HG02943 (cell line): ENCODE measurements around the gene MYH7B.

Source experiments
- ATAC-seq: cut with Tn5 transposase; IDR thresholded peaks from one replicate; pipeline ENCODE4 v1.9.1; 2021; ENCODE audit warnings: mild to moderate bottlenecking, low read depth, moderate library complexity; ENCODE audit not compliant: unreplicated experiment

Gene MYH7B

DNA sequence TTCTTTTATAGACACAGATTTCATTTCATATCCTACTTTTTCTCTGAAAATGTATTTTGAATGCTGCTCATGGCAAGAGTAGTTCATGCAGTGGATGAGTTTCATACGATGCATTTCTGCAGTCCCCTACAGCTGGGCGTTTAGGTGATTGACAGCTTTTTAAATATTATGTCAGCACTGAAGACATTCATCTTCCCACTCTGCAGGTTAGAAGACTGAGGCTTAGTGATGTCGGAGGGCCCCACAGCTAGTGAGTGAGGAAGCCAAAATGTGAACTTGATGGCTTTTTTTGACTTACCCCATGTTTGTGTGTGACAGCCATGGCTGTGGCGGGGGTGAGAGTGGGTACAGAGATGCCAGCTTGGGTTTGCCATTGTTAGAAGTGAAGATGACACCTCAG is 33.5 kb downstream of the MYH7B start:
- no peak for ATAC-seq

- no peak for ATAC-seq
Measured at GRCh38 chr20:34989670-34990069, 34.0 kb downstream of the MYH7B start.

- ATAC-seq, result no peak
Measured at GRCh38 chr20:34990231-34990630, 34.6 kb downstream of the MYH7B start.

DNA sequence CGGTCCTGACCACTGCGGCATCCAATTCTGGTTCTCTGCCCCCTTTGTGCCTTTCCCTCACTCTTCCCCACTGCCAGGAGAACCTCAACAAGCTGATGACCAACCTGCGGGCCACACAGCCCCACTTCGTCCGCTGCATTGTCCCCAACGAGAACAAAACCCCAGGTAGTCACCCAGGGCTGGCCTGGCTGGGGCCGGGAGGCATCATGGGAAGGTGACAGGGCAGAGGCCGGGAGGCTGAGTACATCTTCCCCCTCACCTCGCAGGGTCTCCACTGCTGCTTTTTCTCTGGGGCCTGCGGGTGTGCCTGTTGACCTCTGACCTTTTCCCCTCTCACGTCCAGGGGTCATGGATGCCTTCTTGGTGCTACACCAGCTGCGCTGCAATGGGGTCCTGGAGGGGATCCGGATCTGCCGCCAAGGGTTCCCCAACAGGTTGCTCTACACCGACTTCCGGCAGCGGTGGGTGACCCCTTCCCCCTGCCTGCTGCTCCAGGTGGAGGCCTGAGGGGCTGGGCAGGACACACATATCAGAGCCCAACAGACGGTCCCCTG is 35.1 kb downstream of the MYH7B start:
- ATAC-seq, result no peak

GRCh38 chr20:34992751-34993417 is 37.2 kb downstream of the MYH7B start:
- no peak for ATAC-seq

DNA sequence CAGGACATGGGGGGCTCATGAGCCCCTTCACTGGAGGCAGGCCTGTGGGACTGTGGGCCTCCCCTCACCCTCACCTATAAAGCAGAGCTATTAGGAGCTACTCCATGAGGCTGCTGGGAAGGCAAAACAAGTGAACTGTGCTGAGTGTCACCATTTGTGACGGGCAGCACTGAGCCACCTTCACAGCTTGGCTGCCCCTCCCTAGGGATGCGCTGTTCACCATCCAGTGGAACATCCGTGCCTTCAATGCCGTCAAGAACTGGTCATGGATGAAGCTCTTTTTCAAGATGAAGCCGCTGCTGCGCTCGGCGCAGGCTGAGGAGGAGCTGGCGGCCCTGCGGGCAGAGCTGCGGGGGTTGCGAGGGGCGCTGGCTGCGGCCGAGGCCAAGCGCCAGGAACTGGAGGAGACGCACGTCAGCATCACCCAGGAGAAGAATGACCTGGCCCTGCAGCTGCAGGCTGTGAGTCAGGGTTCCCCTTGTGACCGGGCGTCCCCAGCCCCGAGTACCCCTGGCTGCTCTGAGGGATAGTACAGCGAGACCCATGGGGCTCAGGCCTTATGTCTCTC is 38.4 kb downstream of the MYH7B start:
- ATAC-seq, result no peak

DNA sequence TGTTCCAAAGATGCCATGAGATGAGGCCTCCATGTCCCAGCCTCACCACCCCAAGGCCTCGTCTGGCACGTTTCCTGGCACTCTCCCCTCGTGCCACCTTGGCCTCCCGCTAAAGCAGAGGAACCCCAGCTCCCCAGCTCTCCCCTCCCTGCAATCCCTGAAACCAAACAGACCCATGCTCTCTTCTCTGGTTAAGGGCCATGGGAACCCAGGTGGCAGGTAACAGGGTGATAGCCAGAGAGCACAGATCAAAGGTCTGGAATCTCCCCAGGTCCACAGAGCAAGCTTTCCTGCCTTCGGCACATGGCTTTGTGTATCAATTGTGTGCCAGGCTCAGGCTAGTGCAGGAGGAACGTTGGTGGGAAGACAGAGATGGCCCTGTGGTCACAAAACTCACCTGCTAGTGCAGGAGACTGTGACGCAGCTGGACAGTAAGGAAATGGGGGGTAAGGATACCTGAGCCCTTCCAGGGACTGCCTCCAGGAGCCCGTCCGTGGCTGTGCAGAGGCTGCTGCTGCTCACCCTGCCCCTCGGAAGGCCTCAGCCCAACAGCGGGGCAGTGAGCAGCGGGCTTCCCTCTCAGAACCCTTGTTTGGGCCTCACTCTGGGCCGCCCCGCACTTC is 39.0 kb downstream of the MYH7B start:
- ATAC-seq, result no peak

- no peak for ATAC-seq
Measured at GRCh38 chr20:34995192-34995591, 39.5 kb downstream of the MYH7B start.

GRCh38 chr20:34995696-34996095 is 40.0 kb downstream of the MYH7B start:
- ATAC-seq, result no peak

DNA sequence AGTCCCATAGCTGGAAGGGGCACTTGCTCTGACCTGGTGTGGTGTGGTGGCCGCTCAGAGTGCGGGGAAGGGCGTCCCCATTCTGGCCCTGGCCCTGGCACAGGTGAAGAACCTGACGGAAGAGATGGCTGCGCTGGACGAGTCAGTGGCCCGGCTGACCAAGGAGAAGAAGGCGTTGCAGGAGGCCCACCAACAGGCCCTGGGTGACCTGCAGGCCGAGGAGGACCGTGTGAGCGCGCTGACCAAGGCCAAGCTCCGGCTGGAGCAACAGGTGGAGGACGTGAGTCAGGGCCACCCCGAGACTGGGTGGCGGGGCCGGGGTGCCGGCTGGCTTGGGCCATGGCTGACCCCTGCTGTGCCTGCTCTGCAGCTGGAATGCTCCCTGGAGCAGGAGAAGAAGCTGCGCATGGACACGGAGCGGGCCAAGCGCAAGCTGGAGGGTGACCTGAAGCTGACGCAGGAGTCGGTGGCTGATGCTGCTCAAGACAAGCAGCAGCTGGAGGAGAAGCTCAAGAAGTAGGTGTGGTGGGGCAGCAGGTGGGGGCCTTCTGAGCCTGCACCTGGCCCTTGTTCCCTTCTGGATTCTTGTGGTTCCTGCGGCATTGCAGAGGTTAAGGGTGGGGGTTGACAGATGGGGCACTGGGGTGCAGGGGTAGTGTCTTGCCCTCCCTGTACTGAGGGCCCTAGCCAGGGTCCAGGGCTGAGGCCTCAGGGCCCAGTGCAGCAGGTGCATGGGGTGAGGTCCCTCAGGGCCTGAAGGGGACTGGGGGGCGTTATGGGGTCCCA is 40.8 kb downstream of the MYH7B start:
- ATAC-seq, result no peak

GRCh38 chr20:34997131-34997561 is 41.5 kb downstream of the MYH7B start:
- no peak for ATAC-seq

DNA sequence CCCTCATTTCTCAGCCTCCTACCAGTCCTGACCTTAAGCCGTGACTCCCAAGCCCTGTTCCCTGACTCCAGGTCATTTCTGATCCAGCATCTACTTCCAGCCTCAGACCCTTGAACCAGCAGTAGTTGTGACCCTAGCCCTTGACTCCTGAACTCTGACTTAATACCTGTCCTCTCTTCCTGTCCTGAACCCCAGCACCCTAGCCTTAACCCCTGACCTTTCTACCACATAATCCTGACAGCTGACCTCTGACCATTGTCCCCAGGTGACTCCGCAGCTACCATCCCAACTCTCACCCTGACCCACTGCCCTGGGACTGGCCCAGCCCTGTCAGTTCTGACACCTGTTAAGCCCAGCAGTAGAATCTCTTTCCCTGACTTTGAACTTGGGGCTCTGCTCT is 42.1 kb downstream of the MYH7B start:
- no peak for ATAC-seq

- ATAC-seq, result no peak
Measured at GRCh38 chr20:34998331-34998950, 42.8 kb downstream of the MYH7B start.

- ATAC-seq, result no peak
Measured at GRCh38 chr20:34999021-34999451, 43.4 kb downstream of the MYH7B start.

- ATAC-seq, result no peak
Measured at GRCh38 chr20:34999782-35000181, 44.1 kb downstream of the MYH7B start.

DNA sequence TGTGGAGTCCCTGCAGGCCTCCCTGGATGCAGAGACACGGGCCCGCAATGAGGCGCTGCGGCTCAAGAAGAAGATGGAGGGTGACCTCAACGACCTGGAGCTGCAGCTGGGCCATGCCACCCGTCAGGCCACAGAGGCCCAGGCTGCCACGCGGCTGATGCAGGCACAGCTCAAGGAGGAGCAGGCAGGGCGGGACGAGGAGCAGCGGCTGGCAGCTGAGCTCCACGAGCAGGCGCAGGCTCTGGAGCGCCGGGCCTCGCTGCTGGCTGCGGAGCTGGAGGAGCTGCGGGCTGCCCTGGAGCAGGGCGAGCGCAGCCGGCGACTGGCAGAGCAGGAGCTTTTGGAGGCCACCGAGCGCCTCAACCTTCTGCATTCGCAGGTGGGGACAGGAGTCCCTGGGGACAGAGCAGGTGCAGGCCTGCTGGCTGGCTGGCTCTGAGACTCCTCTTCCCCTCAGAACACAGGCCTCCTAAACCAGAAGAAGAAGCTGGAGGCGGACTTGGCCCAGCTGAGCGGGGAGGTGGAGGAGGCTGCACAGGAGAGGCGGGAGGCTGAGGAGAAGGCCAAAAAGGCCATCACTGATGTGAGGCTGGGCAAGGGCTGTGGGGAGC is 44.7 kb downstream of the MYH7B start:
- ATAC-seq, result no peak

DNA sequence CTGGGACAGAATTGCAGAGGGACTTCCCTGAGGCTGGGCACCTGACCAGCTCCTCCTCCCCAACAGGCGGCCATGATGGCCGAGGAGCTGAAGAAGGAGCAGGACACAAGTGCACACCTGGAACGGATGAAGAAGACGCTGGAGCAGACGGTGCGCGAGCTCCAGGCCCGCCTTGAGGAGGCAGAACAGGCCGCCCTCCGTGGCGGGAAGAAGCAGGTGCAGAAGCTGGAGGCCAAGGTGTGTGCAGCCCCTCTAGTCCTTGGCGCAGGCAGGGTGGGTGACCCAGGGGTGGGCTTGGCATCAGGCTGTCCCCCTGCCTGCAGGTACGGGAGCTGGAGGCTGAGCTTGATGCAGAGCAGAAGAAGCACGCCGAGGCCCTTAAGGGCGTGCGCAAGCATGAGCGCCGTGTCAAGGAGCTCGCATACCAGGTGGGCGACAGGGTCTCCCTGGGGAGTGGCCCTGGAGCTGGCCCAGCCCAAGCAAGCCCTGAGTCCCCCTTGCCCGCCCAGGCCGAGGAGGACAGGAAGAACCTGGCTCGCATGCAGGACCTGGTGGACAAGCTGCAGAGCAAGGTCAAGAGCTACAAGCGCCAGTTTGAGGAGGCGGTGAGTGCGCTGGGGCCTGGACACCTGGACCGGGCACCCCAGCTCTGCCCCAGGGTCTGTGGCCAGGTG is 45.4 kb downstream of the MYH7B start:
- ATAC-seq, result no peak

DNA sequence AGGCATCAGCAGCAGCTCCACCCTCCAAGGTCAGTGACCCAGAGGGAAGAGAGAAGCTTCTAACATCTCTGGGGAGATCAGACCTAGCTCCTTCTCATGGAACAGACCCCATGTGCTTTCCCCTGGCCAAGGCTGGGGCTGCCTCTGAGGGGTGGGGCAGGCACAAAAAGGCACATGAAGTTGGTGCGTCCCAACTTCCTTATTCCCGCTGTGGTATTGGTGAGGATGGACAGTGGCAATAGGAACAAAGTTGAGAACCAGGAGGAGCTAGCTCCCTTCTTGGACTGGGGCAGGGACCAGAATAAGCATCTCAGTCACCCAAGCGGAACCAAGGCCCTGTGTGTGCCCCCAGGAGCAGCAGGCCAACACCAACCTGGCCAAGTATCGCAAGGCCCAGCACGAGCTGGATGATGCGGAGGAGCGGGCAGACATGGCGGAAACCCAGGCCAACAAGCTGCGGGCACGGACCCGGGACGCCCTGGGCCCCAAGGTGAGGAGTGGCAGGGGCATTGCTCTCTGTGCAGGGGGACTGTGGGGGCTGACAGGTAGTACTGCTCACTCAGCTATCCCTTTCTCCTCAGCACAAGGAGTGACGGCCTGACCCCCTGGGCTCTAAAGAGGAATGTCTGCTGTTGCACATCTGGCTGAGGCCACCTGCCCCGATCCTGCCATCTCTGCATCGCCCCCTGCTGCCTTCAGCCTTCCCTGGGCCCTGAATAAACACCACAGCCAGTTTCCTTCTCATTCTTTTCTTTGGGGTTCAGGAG is 46.1 kb downstream of the MYH7B start:
- ATAC-seq, result no peak
